Nephron progenitor cell (in vitro differentiated cells): ENCODE data around the gene USP36.

Experiments used
- DNase-seq: peaks from one replicate; pipeline ENCODE4 v3.0.0; 2021
- H3K27ac Mint-ChIP-seq: 2 replicates; pipeline ENCODE4 v1.8.0; 2021; ENCODE audit warnings: mild to moderate bottlenecking, moderate library complexity, mixed read lengths
- H3K27me3 Mint-ChIP-seq: 2 replicates; pipeline ENCODE4 v1.8.0; 2021; ENCODE audit warnings: mild to moderate bottlenecking, low read depth, mixed read lengths; ENCODE audit not compliant: poor library complexity
- H3K36me3 Mint-ChIP-seq: 2 replicates; pipeline ENCODE4 v1.8.0; 2021; ENCODE audit warnings: low read depth, mixed read lengths
- H3K4me1 Mint-ChIP-seq: 2 replicates; pipeline ENCODE4 v1.8.0; 2021; ENCODE audit warnings: mixed read lengths
- H3K4me3 Mint-ChIP-seq: 2 replicates; pipeline ENCODE4 v1.8.0; 2021; ENCODE audit warnings: mild to moderate bottlenecking, moderate library complexity, mixed read lengths
- H3K9me3 Mint-ChIP-seq: 2 replicates; pipeline ENCODE4 v1.8.0; 2021; ENCODE audit warnings: mild to moderate bottlenecking, moderate library complexity, mixed read lengths
- CTCF ChIP-seq: fragments of 200-600 bp; sonication (generic); IDR thresholded peaks from 2 replicates; pipeline ENCODE4 v1.5.0; 2021; ENCODE audit warnings: antibody characterized with exemption

USP36 gene

GRCh38 chr17:78855561-78856165 lies 15.0 kb upstream of the USP36 start:
- Mint-ChIP-seq H3K36me3 (peaks cover 15% of the 10 kb centered on the region), H3K4me3 (no peak overlapping the region), H3K9me3 (no peaks in the 10 kb centered on the region), H3K27ac (peak overlapping the region; percentile 19), H3K27me3 (no peaks in the 10 kb centered on the region), H3K4me1 (peaks cover 11% of the 10 kb centered on the region)
- TF ChIP-seq CTCF: no peak
- DNase-seq: no peak

- no peaks in the 10 kb centered on the region for H3K9me3 Mint-ChIP-seq
- no peak for TF ChIP-seq CTCF
- peaks cover 15% of the 10 kb centered on the region for H3K36me3 Mint-ChIP-seq
- H3K27me3 Mint-ChIP-seq: no peaks in the 10 kb centered on the region
- H3K4me3 Mint-ChIP-seq: no peak overlapping the region
- H3K4me1 Mint-ChIP-seq: peaks cover 11% of the 10 kb centered on the region
- no peak overlapping the region for H3K27ac Mint-ChIP-seq
- DNase-seq: no peak
These were observed 13.9 kb upstream of the USP36 start for GRCh38 chr17:78854508-78854907.

GRCh38 chr17:78853926-78854394 lies 13.3 kb upstream of the USP36 start:
- no peak for TF ChIP-seq CTCF
- Mint-ChIP-seq H3K4me3 (no peak overlapping the region), H3K36me3 (peaks cover 15% of the 10 kb centered on the region), H3K27me3 (no peaks in the 10 kb centered on the region), H3K27ac (no peak overlapping the region), H3K9me3 (no peaks in the 10 kb centered on the region), H3K4me1 (peaks cover 11% of the 10 kb centered on the region)
- DNase-seq: no peak

GRCh38 chr17:78852709-78853121 lies 12.1 kb upstream of the USP36 start:
- H3K27me3 Mint-ChIP-seq: peaks cover 4% of the 10 kb centered on the region
- DNase-seq: no peak
- H3K27ac Mint-ChIP-seq: peak overlapping the region; percentile 4
- TF ChIP-seq CTCF: no peak
- no peaks in the 10 kb centered on the region for H3K9me3 Mint-ChIP-seq
- H3K4me1 Mint-ChIP-seq: peaks cover 11% of the 10 kb centered on the region
- no peak overlapping the region for H3K4me3 Mint-ChIP-seq
- peaks cover 15% of the 10 kb centered on the region for H3K36me3 Mint-ChIP-seq

GRCh38 chr17:78849026-78849425 lies 8.4 kb upstream of the USP36 start:
- Mint-ChIP-seq H3K9me3 (no peaks in the 10 kb centered on the region), H3K27ac (no peak overlapping the region), H3K4me3 (no peak overlapping the region), H3K4me1 (peaks cover 4% of the 10 kb centered on the region), H3K27me3 (peaks cover 7% of the 10 kb centered on the region), H3K36me3 (peaks cover 7% of the 10 kb centered on the region)
- DNase-seq: no peak
- TF ChIP-seq CTCF: no peak

DNA sequence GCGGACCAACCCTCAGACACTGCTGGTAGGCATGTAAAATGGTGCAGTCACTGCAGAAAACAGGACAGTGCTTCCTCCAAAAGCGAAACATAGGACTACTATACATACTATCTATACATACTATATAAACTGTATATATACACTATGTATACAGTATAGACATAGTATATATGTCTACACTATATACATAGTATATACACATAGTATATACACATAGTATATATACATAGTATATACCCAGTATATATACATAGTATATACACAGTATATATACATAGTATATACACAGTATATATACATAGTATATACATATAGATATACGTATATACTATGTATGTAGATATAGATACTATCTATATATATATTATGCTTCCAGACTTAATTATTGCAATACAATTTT lies 6.4 kb upstream of the USP36 start:
- no peak for TF ChIP-seq CTCF
- Mint-ChIP-seq H3K36me3 (no peaks in the 10 kb centered on the region), H3K9me3 (no peaks in the 10 kb centered on the region), H3K4me3 (no peak overlapping the region), H3K27ac (no peak overlapping the region), H3K4me1 (peaks cover 4% of the 10 kb centered on the region), H3K27me3 (peaks cover 10% of the 10 kb centered on the region)
- no peak for DNase-seq
